GM12873 (cell line): ENCODE results near the gene CBX7.

Experiments
- CTCF ChIP-seq: IDR thresholded peaks from 2 replicates; pipeline ENCODE4 v1.5.1; 2012; ENCODE audit warnings: low read depth, mild to moderate bottlenecking, moderate library complexity, low read length, control low read depth; ENCODE audit not compliant: insufficient read depth; ENCODE audit errors: missing control alignments

The CBX7 gene

GRCh38 chr22:39153220-39153717 is 789 bp upstream of the CBX7 start:
- no peak for TF ChIP-seq CTCF

DNA sequence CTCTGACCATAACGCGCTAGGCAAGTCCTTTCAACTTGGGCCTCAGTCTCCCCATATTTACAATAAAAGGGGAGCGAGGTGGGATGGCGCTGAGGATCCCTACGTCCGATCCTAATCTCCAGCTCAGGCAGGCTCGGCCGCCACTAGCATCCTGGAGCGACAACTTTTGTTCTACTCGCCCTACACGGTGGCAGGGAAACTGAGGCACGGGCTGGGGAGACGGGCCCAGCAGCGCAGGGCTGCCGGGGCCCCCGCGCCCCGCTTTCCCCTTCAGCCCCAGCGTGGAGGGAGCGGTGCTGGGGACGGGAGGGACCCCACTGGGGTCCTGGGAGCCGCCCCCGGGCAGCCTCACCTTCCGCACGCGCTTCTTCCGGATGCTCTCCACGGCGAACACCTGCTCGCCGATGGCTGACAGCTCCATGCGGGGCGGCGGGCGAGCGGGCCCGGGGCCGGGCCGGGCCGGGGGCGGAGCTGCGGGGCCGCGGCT is 413 bp downstream of the CBX7 start:
- no peak for TF ChIP-seq CTCF

DNA sequence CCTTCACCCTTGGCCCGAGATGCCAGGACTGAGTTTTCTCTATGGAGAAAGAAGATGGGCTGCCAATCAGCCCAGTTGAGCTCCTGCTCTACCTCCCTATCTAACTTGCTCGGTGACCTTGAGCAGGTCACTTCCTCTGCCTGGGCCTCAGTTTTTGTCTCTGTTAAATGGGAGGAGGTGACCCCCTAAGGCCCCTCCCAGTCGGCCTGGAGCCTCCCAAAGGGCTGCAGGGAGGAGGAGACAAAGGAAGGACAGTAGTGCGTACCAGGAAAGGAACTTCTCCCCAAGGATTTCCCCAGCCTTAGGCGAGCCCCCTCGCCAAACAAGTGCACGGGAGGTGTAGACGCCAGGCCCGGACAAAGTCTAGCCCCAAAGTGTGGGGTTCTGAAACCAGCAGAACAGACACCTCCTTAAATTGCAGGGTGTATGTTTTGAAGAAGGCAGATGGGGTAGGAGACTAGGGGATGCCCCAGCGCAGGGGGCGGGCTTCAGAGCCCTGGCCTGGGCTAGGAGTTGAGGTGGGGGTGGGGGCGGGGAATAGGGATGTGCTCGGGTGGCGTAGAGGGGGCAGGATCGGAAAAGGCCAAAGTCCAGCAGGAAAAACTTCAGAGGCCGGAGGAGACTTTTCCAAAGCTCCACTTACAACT is 1.0 kb downstream of the CBX7 start:
- TF ChIP-seq CTCF = no peak

DNA sequence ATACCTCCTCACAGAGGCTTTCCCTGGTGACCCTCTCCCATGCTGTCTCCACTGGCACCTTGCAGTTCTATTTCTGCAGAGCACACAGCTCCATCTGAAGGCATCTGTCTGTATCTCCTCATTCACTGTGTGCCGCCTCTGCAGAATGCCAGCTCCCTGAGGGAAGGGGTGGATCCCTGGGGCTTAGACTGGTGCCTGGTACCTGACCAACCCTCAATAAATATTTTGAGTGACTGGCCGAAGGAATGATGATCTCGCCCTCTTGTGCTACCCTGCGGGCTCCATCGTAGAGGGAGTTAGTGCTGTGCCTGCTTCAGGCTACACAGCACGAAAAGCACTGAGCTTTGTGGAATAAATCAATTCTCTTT is 1.6 kb downstream of the CBX7 start:
- no peak for TF ChIP-seq CTCF

DNA sequence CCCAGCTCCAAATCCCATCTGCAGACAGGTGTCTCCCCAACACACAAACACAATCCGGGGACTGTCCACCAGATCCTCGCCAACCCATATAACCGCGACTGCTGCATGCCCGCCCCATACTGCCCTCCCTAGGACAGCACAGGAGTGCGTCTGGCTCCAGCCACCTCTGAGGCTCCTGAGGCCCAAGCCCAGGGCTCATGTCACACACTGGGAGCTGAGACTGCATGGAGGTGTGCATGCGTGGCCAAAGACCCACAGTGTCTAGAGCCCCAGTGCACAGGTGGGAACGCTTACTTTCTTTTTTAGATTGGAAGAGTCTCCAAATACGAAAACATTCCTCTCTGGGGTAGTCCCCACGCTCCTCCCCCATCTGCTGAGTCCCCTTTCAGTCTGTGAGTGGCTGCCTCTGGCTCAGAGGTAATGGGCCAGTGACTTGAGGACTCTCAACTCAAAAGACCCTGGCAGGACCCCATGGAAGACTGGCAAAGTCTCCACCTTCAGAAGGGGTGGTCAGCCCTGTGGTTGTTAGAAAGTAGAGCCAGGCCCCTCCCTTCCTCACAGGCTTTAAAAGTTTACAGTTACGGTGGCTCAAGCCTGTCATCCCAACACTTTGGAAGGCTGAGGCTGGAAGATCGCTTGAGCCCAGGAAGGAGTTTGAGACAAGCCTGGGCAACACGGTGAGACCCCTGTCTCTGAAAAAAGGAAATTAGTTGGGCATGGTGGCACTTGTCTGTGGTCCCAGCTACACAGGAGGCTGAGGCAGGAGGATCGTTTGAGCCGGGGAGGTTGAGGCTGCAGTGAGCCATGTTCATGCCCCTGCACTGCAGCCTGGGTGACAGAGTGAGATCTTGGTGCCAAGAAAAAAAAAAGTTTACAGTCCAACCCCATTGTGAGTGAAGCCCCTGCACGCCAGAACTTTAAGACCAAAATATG is 2.3 kb downstream of the CBX7 start:
- TF ChIP-seq CTCF = no peak

DNA sequence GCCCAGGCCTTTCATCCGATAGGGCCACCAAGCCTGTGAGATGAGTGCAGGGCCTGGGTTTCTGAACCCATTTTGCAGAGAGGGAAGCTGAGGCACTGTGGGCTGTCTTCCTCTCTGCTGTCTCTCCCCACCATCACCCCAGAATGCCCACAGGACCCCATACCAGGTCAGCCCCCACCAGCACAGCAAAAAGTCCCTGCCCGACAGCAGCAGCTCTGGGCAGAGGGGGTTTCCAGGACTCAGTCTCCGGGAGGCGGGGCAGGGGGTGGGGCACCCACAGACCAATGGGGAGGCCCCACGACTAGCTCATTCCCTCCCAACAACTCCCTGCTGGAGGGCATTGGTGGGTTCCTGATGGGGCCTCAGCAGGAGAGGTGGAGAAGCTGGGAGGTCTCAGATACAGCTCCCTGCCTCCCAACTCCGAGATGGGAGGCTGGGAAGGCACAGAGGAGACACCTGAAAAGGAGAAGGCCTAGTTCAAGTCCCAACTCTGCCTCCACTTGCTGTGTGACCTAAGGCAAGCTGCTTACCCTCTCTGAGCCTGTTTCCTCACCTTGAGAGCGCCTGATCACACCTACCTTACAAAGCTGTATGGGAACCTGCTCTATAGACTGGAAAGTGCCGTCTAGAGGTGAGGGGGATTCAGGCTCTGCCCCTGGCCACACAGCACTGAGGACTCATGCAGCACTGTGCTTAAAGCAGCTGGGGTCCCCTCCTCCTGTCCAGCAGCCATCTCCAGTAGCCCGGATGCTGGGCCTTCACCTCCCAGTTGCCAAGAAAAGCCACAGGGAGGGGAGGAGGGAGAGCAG is 3.5 kb downstream of the CBX7 start:
- TF ChIP-seq CTCF = no peak
